Activated naive CD8-positive, alpha-beta T cell (primary cell): ENCODE data around the gene DUSP10.

Experiments
- H3K27ac Mint-ChIP-seq: one replicate; pipeline ENCODE4 v1.8.0; 2021; ENCODE audit warnings: mixed read lengths
- H3K27me3 Mint-ChIP-seq: one replicate; pipeline ENCODE4 v1.8.0; 2021; ENCODE audit warnings: mixed read lengths
- H3K36me3 Mint-ChIP-seq: one replicate; pipeline ENCODE4 v1.8.0; 2021; ENCODE audit warnings: mixed read lengths
- H3K4me1 Mint-ChIP-seq: one replicate; pipeline ENCODE4 v1.8.0; 2021; ENCODE audit warnings: low read depth, mixed read lengths
- H3K4me3 Mint-ChIP-seq: one replicate; pipeline ENCODE4 v1.8.0; 2021; ENCODE audit warnings: mild to moderate bottlenecking, mixed read lengths
- H3K9me3 Mint-ChIP-seq: one replicate; pipeline ENCODE4 v1.8.0; 2021; ENCODE audit warnings: low read depth, mixed read lengths

DUSP10 gene

GRCh38 chr1:221741703-221742554 is at the start of gene DUSP10:
Gene DUSP10 (minus strand): TSS chr1:221742089. CDS start chr1:221739744, 2,345 bp downstream.
- Mint-ChIP-seq H3K27ac (no peak within 1 kb of the TSS), H3K36me3 (peaks cover 22% of the 10 kb centered on the region)

GRCh38 chr1:221788466-221788865 is 46.6 kb upstream of the DUSP10 start:
- Mint-ChIP-seq H3K4me1 (peaks cover 19% of the 10 kb centered on the region), H3K9me3 (no peaks in the 10 kb centered on the region), H3K27ac (no peak overlapping the region), H3K36me3 (no peaks in the 10 kb centered on the region), H3K27me3 (no peaks in the 10 kb centered on the region), H3K4me3 (no peak overlapping the region)

More at GRCh38 chr1:221741703-221742554, at the start of gene DUSP10:
- Mint-ChIP-seq H3K27me3 (no peaks in the 10 kb centered on the region), H3K9me3 (no peaks in the 10 kb centered on the region), H3K4me1 (peaks cover 29% of the 10 kb centered on the region), H3K4me3 (no peak within 1 kb of the TSS)

DNA sequence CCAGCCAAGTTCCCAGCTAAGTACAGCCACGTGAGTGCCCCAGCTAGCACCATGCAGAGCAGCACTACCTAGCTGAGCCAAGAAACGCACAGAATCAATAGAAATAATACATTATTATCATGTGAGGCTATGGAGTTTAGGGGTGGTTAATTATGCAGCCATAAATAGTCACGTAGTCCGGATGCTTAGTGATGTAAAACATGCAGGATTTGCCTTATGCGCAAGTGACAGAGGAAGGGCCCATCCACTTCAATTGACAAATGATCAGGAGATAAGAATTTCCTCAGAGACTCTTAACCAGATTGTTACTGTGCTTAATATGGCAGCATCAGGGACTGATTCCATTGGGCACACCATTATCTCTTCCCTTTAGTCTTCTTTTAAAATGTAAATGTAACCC is 44.8 kb upstream of the DUSP10 start:
- Mint-ChIP-seq H3K36me3 (no peaks in the 10 kb centered on the region), H3K27ac (no peak overlapping the region), H3K9me3 (no peaks in the 10 kb centered on the region), H3K4me1 (peaks cover 32% of the 10 kb centered on the region), H3K27me3 (no peaks in the 10 kb centered on the region), H3K4me3 (no peak overlapping the region)

- no peaks in the 10 kb centered on the region for H3K9me3 Mint-ChIP-seq
- peaks cover 53% of the 10 kb centered on the region for H3K4me1 Mint-ChIP-seq
- no peaks in the 10 kb centered on the region for H3K27me3 Mint-ChIP-seq
- H3K36me3 Mint-ChIP-seq: no peaks in the 10 kb centered on the region
- no peak overlapping the region for H3K27ac Mint-ChIP-seq
- H3K4me3 Mint-ChIP-seq: peak overlapping the region; percentile 68
These were observed 42.0 kb upstream of the DUSP10 start for GRCh38 chr1:221783936-221784335.

GRCh38 chr1:221783437-221783836 is 41.5 kb upstream of the DUSP10 start:
- peak overlapping the region; percentile 68 for H3K4me3 Mint-ChIP-seq
- H3K36me3 Mint-ChIP-seq: no peaks in the 10 kb centered on the region
- H3K9me3 Mint-ChIP-seq: no peaks in the 10 kb centered on the region
- H3K27me3 Mint-ChIP-seq: no peaks in the 10 kb centered on the region
- no peak overlapping the region for H3K27ac Mint-ChIP-seq
- peaks cover 58% of the 10 kb centered on the region for H3K4me1 Mint-ChIP-seq

- peak overlapping the region; percentile 41 for H3K27ac Mint-ChIP-seq
- peak overlapping the region; percentile 68 for H3K4me3 Mint-ChIP-seq
- H3K4me1 Mint-ChIP-seq: peaks cover 63% of the 10 kb centered on the region
- H3K36me3 Mint-ChIP-seq: no peaks in the 10 kb centered on the region
- no peaks in the 10 kb centered on the region for H3K9me3 Mint-ChIP-seq
- H3K27me3 Mint-ChIP-seq: no peaks in the 10 kb centered on the region
These were observed 41.1 kb upstream of the DUSP10 start for GRCh38 chr1:221782970-221783369.

DNA sequence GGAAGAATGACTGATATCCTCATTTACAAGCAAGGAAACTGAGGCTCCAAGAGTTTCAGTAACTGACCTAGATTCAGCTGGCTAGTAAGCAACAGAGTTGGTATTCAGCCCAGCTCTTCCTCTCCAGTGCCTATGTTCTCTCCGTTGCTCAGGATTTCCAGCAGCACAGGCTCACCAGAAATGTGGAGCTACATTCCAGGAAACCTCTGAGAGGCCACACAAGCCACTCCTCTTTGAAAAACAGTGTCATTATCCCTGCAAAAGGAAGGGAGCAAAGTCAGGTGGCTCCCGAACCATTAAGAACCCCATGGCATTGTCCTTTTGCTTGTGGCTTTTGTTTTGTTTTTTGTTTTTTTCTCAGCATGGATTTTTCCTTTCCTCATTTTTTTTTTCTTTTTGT is 40.6 kb upstream of the DUSP10 start:
- Mint-ChIP-seq H3K36me3 (no peaks in the 10 kb centered on the region), H3K27me3 (no peaks in the 10 kb centered on the region), H3K4me1 (peaks cover 68% of the 10 kb centered on the region), H3K9me3 (no peaks in the 10 kb centered on the region), H3K27ac (no peak overlapping the region), H3K4me3 (no peak overlapping the region)

DNA sequence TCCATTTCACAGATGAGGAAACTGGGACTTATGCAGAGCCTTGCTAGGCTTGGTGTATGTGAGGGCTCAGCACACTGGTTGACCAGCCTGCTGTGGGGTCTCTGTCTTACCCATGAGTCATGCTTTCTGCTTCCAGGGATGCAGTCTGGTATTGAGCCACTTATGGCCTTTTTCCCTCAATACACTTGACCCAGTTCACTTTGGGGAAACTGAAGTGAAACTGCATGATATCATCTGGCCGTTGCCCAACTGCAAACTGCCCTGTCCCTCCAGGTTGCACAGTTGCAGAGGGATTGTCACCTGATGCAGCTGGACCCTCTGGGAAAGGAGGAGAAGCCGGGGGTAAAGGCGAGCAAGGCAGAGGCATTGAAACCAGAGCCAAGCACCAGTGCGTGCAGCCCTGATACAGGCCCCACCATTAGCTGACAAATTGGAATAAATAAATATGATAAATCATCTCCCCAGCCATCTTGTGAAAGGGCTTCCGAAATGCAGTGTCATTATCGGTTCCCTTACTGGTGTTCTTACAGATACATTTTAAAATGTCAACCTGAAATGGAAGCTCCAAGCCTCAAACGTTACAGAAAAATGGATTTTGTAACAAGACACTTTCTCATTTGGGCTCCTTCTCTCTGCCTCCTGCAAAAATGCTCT is 39.3 kb upstream of the DUSP10 start:
- no peaks in the 10 kb centered on the region for H3K9me3 Mint-ChIP-seq
- no peak overlapping the region for H3K4me3 Mint-ChIP-seq
- H3K27me3 Mint-ChIP-seq: no peaks in the 10 kb centered on the region
- H3K27ac Mint-ChIP-seq: no peak overlapping the region
- peaks cover 80% of the 10 kb centered on the region for H3K4me1 Mint-ChIP-seq
- no peaks in the 10 kb centered on the region for H3K36me3 Mint-ChIP-seq

- no peaks in the 10 kb centered on the region for H3K27me3 Mint-ChIP-seq
- peaks cover 91% of the 10 kb centered on the region for H3K4me1 Mint-ChIP-seq
- H3K27ac Mint-ChIP-seq: no peak overlapping the region
- no peaks in the 10 kb centered on the region for H3K36me3 Mint-ChIP-seq
- no peaks in the 10 kb centered on the region for H3K9me3 Mint-ChIP-seq
- H3K4me3 Mint-ChIP-seq: no peak overlapping the region
These were observed 38.3 kb upstream of the DUSP10 start for GRCh38 chr1:221780175-221780574.

GRCh38 chr1:221779771-221780170 is 37.9 kb upstream of the DUSP10 start:
- Mint-ChIP-seq H3K27me3 (no peaks in the 10 kb centered on the region), H3K27ac (no peak overlapping the region), H3K9me3 (no peaks in the 10 kb centered on the region), H3K4me1 (peaks cover 89% of the 10 kb centered on the region), H3K4me3 (no peak overlapping the region), H3K36me3 (no peaks in the 10 kb centered on the region)

DNA sequence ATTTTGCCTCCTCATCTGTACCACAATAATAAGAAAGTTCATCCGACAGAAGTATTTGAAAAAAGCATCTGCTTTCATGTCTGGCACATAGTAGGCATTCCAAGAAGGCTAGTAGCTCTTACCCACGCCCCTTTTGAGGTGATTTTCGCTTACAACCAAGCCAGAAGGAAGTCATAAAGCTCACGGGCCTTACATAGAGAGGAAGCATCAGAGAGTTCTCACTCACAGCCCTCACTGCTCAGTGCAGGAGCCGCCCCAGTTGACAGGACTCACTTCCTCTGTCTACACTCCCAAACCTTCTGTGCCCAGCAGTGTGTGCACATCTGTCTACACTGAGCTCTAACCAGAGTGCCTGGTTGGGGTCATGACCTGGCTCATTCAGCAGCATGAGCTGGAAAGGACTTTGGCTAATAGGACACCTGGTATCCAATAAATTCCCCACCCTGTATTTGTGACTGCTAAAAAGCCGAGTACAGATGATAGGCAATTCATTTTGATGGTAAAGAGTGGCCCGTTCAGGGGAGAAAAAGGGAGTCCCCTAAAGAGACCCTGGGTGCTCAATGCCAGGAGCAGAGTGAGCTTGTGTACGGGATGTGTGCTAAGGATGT is 36.8 kb upstream of the DUSP10 start:
- peaks cover 78% of the 10 kb centered on the region for H3K4me1 Mint-ChIP-seq
- no peaks in the 10 kb centered on the region for H3K9me3 Mint-ChIP-seq
- H3K27ac Mint-ChIP-seq: peak overlapping the region; percentile 91
- H3K36me3 Mint-ChIP-seq: no peaks in the 10 kb centered on the region
- H3K27me3 Mint-ChIP-seq: no peaks in the 10 kb centered on the region
- peak overlapping the region; percentile 79 for H3K4me3 Mint-ChIP-seq

GRCh38 chr1:221778125-221778524 is 36.2 kb upstream of the DUSP10 start:
- Mint-ChIP-seq H3K4me3 (peak overlapping the region; percentile 79), H3K27me3 (no peaks in the 10 kb centered on the region), H3K9me3 (no peaks in the 10 kb centered on the region), H3K4me1 (peaks cover 72% of the 10 kb centered on the region), H3K36me3 (no peaks in the 10 kb centered on the region), H3K27ac (peak overlapping the region; percentile 91)

DNA sequence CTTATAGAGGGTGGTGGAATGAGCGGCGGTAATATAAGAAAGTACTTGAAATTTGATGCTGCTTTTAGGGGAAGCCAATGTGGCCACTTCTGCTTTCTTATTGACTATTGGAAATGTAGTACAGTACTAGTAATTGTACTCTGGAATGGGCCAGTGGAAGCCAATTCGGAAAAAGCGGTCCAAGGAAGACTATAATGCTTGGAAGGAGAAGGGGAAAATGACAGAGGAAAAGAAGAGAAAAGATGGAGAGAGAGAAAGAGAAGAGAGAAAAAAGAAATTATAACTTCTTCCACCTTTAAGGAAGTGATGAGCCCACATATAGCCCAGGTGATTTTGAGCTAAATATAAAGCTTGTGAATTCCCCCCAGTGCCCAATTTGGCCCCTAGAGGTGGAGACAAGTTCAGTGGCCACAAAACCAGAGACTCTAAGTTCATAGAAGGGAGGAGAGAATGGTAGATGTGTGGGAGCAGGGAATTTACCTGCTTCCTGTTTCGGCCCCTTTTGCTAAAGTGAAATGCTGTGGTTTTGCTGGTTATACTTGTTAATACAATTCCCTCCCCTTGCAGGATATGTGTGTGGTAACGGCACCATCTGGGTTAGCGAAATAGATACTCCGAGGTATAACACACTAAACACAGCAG is 35.7 kb upstream of the DUSP10 start:
- Mint-ChIP-seq H3K4me1 (peaks cover 67% of the 10 kb centered on the region), H3K9me3 (no peaks in the 10 kb centered on the region), H3K27ac (peak overlapping the region; percentile 91), H3K27me3 (no peaks in the 10 kb centered on the region), H3K4me3 (peak overlapping the region; percentile 79), H3K36me3 (no peaks in the 10 kb centered on the region)

GRCh38 chr1:221776495-221777301 is 34.8 kb upstream of the DUSP10 start:
- H3K36me3 Mint-ChIP-seq: no peaks in the 10 kb centered on the region
- no peaks in the 10 kb centered on the region for H3K9me3 Mint-ChIP-seq
- peak overlapping the region; percentile 79 for H3K4me3 Mint-ChIP-seq
- H3K4me1 Mint-ChIP-seq: peaks cover 61% of the 10 kb centered on the region
- no peaks in the 10 kb centered on the region for H3K27me3 Mint-ChIP-seq
- H3K27ac Mint-ChIP-seq: peak overlapping the region; percentile 91
